Dedifferentiated amniotic fluid mesenchymal stem cell (primary cell): ENCODE data around the gene NRL.
A peak's percentile ranks its signal among the peaks of the same experiment; 100 is the strongest.

Experiments
- DNase-seq: peaks from one replicate; pipeline ENCODE4 v3.0.0-alpha.2; 2016; ENCODE audit errors: extremely low spot score

The NRL gene

DNA sequence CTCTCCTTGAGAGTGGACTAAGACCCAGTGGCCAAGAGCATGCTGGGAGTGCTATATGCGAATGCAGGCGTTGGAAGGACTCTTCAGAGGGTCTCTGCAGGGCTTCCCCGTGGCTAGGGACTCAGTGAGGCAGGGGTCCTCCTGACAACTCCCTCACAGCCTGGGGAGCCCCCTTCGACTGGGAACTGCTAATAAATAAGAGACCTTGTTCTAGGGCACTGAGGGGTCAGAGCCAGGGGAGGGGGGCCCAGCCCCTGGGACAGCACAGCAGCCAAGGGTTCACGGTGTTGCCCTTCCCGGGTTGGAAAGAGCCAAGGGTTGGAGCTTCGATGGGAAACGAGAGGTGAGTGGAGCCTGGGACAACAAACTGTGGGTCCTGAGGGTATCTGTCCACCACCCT, 49.3 kb downstream of the NRL start:
- DNase-seq, result no peak

DNA sequence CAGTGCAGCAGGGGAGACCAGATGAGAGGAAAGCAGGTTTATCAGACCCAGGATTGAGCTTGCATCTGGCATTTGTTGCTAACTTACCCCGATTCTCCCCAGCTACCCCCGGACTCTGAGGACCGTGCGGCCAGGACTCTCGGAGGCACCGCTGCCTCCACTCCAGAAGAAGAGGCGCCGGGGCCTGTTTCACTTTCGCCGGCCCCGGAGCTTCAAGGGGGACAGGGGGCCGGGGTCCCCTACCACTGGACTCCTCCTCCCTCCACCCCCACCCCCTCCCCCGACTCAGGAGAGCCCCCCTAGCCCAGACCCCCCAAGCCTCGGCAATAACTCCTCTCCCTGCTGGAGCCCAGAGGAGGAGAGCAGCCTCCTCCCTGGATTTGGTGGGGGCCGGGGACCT, 49.9 kb downstream of the NRL start:
- no peak for DNase-seq

DNA sequence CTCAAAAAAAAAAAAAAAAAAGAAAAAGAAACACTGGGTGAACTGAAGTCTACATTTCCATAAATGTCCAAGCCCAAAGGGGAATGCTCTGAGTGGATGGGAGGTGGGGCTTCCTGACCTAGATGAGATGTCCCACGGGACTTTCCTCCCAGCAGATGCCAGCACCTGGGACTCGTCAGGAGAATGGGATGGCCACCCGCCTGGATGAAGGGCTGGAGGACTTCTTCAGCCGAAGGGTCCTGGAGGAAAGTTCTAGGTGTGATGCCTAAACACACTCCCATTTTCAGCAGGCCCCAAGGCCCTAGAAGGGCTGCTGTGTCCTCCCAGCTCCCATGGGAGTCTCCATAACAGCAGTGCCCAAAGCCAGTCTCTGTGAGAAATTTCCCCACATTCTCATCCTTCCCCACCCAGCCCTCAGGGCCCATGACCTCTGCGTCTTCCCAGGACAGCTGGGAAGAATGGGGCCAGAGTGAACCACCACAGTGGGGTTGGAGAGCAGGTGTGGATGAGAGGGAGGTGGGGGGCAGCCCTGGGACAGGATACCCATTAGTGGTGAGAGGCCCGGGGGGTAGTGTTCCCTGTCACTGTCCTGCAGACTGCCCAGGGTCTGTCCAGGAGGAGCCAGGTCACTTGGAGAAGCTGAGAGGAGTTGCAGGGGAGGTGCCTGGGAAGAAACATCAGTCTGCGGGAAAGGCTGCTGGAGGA, 50.5 kb downstream of the NRL start:
- DNase-seq, result no peak

DNA sequence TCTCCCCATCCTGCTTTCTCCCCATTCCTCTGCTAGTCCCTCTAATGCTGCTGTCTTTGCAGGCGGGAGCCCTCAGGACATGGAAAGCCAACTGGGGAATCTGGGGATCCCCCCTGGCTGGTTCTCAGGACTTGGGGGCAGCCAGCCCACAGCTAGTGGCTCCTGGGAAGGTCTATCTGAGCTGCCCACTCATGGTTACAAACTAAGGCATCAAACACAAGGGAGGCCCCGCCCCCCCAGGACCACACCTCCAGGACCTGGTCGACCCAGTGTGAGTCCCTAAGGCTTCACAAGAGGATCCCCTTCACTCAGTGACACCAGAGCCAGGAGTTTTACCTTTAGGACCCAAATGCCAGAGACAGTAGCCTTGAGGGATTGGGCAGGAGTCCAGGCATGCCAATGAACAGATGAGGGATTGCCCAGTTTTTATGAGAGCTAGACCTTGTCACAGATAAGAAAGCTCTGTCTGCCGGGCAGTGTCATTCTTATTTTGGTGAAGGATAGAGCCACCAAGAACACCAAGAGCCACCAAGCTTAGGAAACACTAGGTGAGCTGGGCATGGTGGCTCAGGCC, 51.4 kb downstream of the NRL start:
- no peak for DNase-seq

DNA sequence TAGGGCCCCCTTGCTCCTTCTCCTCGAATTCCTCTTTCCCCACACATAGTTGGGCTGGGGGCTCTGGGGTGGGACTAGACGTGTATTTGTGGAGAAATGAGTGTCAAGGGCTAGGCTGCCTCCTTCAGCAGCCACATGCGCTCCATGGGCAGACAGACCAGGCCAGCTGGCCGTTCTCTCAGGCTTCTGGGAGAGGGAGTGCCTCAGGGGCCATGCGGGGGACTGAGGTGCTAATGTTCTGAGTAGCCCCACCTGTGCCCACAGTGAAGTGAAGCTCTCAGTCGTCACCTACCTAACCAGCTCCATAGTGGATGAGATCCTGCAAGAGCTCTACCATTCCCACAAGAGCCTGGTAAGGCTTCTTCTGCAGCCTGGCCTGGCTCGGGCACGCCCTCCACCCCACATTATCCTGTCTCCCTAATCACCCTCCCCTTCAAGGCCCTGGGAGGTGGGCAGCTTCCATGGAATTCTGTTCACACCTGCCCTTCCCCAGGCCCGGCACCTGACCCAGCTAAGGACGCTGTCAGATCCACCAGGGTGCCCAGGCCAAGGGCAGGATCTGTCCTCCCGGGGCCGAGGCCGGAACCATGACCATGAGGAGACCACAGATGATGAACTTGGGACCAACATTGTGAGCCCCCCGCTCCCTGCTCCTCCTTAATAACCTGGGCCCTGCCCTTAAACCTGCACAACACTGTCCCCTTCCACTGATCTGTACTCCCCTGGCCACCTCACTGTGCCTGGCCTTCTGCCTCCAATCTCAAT, 52.4 kb downstream of the NRL start:
- DNase-seq, result no peak

DNA sequence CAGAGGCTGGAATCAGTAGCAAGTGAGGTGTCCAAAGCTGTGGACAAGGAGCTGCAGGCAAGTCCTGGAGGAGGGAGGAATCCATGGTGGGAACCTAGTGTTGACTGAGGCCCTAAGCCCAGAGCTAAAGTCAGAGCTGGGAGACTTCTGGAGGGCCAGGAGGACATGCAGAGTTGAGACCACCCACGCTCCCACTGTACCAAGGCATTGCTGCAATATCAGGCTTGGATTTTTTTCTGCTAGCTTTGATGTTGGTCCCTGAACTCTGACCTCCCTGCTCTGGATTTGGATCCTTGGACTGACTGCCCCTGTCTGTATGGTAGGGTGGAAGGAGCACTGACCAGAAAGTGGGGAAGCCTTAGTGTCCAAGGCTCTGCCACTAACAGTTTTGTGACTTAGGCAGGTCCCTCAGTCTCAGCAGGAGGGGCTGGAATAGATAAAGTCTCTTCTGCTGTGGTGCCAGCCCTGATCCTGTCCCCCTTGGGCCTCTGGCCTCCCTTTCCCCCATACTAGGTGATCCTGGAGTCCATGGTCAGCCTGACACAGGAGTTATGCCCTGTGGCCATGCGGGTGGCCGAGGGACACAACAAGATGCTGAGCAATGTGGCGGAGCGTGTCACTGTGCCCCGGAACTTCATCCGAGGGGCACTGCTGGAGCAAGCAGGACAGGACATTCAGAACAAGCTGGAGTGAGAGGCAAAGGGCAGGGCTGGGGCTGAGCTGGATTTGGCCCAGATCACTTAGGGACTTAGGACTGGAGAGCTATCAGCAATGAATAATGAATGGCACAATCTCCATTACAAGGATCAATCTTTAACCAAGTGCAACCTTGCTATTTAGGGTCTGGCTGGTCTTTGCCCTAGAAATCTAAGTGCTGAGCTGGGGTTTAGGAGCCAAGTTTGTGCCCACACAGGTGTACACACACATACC, 53.5 kb downstream of the NRL start:
- DNase-seq, result no peak

DNA sequence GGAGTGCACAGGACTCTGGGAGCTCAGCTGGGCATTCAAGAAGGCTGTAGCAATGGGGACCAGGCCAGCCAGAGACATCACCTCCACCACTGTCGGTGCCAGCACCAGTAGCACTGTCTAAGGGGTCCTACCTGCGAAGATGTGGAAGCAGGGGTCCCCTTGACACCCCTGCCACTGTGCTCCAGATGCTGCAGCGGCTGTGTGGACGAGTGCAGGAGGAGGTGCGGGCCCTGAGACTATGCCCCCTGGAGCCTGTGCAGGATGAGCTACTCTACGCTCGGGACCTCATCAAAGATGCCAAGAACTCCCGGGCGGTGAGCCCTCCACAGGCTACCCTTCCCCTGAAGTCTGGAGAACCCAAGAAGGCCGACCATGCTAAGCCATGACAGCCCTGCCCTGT, 54.3 kb downstream of the NRL start:
- DNase-seq, result no peak

DNA sequence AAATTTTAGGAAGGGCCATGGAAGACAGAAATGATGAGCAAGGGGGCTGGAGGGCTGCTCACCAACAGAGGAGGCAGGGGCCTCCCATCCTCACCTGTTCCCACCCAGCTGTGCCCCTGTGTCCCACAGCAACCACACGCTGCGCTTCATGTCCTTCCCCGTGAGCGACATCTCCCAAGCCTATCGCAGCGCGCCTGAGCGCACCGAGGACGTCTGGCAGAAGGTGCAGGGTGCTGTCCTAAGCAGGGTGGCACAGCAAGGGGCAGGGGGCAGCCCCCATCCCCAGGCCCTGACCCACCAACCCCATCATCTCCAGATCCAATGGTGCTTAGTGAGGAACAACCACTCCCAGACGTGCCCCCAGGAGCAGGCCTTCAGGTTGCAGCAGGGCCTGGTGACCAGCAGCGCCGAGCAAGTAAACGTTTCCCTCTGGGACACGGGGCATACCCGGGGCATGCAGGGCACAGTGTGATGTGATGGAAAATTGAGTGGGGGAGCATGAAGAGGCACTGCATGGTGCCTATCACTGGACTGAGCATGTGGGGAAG, 54.8 kb downstream of the NRL start:
- DNase-seq, result no peak

DNA sequence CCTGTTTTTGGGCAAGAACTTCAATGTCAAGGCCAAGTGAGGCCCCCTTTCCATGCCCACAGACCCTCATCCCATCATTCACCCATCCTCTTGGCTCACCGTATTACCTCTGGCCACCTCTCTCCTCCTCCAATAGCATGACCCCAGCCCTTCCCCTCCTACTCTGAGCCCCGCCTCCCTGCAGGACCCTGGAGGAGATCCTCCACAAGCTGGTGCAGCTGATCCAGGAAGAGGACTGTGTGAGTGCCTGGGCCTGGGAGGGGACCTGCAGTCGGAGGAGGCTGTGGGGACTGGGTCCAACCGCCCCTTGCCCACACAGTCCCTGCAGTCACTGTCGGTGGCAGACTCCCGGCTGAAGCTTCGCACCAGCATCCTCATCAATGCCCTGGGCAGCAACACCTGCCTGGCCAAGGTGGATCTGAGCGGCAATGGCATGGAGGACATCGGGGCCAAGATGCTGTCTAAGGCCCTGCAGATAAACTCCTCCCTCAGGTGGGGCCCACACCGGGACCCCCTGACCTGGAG, 55.7 kb downstream of the NRL start:
- no peak for DNase-seq

DNA sequence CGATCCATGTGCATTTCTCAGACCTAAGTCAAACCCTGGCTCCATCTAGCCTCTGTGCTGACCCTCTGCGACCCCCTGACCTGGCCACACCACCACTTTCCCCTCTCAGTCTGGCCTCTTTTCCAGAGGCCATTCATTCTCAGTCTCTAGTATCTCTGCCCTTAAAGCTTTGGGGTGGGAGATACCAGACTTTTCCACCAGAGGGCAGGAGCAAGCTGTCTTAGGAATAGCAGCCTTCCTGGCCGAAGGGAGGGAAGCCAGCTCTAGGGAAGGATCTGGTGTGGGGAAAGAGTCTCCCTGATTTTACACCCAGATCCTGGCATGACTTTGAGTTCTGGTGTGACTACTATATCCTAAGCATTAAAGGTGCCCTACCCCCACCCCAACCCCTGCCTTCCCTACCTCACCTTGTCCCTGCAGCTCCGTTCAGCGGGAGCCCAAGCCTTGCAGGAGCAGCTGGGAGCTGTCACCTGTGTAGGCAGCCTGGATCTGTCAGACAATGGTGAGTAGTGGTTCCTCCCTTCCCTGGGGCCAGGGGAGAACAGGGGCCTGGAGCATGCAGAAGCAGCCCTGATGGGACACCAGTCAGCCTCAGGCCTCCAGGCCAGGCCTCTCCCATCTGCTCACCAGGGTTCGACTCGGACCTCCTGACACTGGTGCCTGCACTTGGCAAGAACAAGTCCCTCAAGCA, 56.3 kb downstream of the NRL start:
- peak; percentile 72 for DNase-seq

DNA sequence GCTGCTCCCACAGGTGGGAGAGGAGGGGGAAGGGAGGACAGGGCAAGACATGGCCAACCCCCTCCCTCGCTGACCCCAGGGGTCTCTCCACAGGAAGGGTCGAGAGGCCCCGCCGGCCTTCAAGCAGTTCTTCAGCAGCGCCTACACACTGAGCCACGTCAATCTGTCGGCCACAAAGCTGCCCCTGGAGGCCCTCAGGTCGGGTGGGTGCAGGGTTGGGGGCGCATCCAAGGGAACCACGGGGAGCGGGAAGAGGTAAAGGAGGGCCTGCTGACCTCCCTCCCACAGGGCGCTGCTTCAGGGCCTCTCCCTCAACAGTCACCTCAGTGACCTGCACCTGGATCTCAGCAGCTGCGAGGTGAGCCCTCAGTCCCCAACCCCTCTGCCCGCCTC, 56.9 kb downstream of the NRL start:
- no peak for DNase-seq

DNA sequence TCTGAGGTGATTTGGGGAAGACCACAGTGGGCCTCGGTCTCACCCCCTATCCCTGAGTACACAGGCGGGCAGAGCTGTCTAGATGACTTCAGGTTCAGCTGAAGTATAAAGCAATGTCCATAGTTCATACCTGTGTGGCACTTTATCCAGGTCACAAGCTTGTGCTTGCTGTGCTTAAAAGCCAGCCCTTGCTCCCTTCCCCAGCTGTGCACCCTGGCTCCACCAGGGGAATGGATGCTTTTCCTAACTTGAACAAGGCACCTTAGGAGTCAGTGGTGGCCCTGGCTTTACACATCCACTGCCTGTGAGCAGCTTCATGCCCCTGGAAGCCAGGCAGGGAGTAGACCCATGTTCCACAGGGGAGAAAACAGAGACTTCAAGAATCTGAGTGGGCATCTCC, 57.5 kb downstream of the NRL start:
- DNase-seq, result no peak

DNA sequence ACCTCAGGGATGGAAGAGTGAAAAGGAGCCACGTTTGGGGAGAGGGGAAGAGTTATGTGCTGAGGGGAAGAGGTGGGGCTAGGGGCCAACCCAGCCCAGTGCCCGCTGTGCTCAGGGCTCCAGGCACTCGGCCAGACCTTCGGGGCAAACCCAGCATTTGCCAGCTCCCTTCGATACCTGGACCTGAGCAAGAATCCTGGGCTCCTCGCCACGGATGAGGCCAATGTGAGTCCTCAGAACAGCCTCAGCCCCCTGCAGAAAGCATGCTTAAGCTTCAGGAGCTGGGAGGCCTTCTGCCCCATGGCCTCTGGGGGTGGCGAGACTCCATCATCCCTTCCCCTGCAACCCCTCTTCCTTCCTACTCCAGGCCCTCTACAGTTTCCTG, 58.0 kb downstream of the NRL start:
- DNase-seq, result no peak

DNA sequence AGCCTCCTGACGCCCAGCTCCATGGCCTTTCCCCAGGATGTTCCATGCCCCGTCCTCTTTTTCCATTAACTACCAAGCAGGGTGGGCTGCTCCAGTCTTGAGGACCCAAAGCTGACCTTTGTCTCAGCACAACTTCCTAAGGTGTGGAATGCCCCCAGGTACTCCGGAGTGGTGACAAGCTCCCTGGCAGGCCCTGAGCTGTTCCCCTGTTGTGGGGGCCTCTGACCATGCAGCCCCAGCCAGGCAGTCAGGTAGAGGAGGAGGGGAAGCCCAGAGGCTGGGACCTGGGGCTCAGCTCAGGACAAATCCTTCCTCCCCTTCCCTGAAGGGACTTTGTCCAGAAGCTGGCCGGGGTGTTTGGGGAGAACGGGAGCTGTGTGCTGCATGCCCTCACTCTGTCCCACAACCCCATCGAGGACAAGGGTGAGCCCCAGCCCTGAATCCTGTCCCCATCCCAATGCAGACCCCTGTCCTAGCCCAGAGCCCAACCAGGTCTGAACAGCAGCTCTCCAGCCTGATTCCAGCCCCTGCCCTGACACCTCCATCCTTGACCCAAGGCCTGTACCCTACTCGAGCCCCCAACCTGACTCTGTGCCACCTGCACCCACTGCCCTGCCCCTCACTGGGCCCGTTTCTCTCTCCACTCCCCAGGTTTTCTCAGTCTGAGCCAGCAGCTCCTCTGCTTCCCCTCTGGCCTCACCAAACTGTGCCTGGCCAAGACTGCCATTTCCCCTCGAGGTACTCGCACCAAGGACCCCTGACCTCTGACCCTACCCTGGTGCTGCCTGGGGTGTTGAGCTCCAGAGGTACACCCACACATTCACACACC, 58.6 kb downstream of the NRL start:
- DNase-seq, result no peak

DNA sequence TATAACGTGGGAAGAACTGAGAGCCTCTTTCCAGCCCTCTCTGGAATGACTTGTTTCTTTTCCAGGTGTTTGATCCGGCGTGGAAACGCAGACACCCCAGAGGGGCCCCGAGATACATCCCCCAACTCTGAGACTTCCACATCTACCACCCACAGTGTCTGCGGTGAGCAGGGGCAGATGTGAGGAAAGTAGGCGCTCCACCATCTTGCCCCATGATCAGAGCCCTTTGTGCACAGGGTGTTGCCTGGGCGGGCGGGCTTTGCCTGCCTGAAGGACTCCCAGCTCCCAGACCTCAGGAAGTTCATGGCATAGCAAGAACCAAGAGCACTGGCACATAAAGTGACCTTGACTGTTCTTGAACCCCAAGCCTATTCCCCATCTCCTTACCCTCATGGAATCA, 60.1 kb downstream of the NRL start:
- DNase-seq, result no peak

DNA sequence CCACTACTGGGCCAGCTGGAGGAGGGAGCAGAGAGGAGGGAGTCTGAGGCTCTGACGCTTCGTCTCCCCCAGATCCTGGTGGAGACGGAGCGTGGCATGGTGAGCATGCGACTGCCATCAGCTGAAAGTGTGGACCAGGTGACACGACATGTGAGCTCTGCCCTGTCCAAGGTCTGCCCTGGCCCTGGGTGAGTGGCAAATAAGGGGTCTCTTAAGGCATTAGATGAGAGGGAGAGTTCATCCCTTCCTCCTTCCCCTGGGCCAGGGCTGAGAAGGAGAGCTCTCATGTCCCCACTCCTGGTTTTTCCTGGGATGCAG, 60.5 kb downstream of the NRL start:
- no peak for DNase-seq

DNA sequence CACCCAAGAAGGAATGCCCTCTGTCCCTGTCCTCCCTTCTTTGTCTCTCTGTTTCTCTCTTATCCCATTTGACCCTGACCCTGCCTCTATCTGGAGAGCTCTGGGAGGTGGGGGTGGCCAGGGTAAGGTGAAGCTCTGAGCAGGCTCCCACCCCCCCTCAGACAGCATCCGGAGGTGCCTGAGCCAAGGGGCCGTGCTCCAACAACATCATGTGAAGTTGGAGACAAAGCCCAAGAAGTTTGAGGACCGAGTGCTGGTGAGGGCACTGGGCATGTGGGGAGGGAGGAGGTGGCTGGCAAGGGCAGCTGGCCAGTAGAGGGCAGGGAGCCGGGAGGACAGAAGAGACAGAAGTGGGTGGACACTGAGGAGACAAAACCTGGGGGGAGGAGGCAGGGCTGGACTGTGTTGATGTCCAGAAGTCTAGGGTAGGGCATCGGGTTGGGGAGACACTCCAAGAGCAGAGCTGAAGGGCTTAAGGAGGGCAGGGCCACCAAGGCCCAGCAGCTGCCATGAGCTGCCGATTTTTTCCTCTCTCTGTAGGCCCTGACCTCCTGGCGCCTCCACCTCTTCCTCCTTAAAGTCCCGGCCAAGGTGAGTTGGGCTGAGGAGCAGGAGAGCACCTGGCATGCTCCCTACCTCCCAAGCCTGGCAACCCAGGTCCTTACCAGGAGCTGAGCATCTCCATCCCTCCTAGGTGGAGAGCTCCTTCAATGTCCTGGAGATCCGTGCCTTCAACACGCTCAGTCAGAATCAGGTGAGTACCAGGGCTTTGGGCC, 61.0 kb downstream of the NRL start:
- no peak for DNase-seq

DNA sequence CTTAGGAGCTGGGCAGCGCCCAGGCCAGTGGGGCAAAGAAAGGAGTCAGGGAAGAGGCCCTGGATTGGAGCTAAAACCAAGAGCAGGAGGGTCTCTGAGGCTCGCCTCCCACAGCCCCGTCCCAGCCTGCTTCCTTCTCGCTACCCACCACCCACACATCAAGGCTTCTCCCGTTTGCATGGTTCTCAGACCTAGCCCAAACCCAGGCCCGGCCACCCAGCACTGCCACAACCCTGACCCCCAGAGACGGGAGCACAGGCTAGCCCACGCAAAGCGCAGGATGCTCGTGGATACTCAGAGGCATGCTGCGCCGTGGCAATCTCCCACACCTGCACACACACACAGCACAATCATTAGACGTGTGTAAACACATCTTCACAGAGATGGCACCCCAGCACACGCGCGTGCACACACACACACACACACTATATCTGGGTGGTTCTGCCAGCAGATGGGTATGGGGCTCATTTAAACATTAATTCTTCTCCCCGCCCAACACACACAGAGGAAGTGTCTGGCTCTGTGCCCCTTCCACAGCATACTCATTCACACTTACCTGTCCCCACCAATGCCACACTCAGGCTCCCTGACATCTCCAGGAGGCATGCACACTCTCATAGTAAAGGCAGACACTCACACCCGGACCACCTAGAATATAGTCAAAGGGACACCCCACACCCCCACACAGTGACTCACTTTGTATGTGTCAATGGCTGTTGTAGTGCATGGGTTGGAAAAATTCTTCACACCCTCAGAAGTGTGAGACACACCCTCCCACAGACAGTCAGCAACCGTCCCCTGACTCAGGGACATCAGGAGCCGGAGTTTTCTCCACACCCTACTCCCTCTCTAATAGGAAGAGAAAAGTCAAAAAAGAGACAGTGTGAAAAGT, 61.8 kb downstream of the NRL start:
- no peak for DNase-seq
